ENCODE results near the gene STEAP2.

Gene STEAP2

DNA sequence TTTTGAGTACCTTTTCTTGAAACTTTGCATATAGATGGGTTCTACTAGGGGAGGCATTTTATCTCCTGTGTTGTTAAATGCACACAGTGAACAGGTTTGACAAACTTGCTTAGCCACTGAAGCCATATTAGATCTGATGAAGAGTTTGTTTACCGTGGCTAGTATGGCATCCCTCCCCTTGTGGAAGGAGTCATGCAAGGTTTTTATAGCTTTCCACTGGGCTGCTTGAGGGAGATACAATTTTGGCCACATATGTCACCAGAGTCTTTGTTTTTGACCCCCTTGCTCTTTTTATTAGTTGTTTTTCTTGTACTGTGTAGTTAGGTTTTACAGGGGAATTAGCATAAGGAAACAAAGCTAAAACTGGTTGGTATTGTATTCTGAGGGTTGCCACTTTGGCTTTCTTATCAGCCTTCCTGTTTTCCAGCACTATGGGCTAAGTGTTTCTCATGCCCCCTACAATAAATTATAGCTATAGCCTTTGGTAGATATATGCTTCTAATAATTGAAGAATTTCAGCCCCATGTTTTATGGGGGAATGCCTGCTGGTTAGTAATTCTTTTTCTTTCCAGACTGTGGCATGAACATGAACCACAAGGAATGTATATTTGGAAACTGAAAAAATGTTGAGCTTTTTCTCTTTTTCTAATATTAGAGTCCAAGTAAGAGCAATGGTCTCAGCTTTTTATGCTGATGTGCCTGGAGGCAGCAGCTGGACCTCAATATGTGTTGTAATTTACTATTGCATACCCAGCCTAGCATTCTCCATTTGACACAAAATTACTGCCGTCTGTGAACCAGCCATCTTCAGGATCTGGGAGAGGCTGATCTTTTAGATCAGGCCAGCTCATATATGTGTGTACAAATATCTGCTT lies 18.4 kb upstream of the STEAP2 start:
- no peak for DNase-seq (ENCODE audit: low read depth in 3 of 3, low spot score in 1 of 3)

DNA sequence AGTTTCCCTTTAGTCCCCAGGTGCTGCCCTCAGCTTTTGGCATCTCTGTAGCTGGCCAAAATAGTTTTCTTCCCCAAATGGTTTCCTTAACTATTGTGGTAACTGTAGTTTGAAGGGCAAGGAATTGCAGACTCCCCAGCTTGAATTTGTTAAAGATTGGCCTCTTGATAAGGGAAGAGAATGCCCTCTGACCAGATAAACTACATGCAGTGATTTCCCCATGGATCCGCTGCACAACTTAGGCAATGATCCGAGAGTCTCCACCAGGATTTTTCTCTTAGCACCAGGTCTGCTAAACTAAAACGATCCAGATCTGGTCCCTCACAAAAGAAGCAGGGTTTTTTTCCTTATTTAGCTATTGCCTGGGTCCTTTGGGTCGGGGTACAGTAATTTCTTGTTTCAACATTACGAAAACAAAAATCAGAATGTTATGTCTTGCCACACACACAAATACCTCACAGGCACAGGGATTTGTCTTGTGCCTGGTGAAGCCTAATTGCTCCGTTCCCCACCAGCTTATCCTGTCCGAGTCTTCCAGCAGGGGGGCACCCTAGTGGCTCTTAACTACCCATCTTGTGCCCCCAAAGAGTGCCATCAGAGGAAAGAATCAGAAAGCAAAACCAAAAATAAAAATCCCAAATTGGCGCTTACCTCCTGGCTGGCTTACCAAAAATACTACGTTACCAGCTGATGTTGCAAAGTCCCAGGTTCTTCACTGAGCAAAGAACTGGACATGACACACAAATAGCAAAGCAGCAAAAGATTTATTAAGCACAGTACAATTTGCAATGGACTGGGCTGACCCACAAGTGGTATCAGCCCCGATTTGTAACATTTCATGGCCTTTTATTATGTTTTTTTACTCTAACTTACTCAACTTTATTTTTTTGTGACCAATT lies 16.4 kb upstream of the STEAP2 start:
- no peak for DNase-seq (ENCODE audit: low read depth in 3 of 3, low spot score in 1 of 3)

DNA sequence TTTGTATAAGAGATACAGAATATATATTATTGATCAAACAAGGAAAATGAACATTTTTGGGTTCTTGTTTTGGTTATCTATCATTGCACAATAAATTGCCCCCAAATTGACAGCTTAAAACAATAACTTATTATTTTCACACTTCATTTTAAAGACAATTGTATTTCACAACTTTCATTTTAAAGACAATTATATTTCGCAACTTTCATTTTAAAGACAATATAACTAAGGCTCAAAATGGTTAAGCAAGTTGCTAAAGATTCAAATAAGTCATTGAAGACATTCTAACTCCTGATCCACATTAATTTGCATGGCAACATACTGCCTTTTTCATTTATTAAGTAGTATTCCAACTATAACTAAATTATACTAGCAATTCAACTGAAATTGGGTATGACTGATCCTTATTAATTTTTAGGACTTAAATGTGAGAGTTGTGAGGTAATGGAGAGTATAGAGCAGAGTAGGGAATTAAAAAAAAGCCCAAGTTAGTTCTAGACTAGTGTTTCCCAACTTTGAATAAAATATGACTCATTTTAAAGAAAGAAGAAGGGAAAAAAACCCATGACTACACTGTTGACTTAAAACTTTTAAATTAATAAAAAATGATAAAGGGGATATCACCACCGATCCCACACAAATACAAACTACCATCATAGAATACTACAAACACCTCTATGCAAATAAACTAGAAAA lies 9.9 kb upstream of the STEAP2 start:
- no peak for DNase-seq (ENCODE audit: low read depth in 3 of 3, low spot score in 1 of 3)

DNA sequence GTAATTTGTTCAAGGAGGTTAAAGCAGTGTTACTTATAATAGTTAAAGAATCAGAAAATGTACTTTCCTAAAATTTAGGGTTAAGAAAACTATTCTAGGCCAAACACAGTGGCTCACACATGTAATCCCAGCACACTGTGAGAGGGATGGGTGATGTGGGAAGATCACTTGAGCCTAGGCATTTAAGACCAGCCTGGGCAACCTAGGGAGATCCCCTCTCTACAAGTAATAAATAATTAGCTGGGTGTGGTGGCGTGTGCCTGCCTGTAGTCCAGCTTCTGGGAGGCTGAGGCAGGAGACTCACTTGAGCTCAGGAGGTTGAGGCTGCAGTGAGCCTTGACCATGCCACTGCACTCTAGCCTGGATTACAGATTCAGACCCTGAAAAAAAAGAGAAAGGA lies 3.6 kb upstream of the STEAP2 start:
- no peak for DNase-seq (ENCODE audit: low read depth in 3 of 3, low spot score in 1 of 3)

DNA sequence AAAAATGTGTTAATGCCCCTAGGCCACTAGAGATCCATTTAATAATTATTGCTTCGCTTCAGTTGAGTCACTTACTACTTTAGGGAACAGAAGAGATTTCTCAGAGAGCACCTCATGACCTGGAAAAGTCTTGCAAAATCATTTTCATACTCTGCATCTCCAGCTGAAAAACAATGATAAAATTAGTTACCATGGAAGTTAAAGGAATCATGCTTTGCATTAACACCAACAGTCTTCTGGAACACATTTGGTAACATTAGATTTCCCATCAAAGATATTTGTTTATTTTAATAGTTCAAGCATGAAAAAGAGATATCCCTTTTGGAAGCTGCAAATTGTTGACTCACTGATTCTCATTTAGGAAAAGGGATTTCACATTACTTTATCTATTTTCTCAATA lies 1.8 kb upstream of the STEAP2 start:
- no peak for DNase-seq (ENCODE audit: low read depth in 3 of 3, low spot score in 1 of 3)

DNA sequence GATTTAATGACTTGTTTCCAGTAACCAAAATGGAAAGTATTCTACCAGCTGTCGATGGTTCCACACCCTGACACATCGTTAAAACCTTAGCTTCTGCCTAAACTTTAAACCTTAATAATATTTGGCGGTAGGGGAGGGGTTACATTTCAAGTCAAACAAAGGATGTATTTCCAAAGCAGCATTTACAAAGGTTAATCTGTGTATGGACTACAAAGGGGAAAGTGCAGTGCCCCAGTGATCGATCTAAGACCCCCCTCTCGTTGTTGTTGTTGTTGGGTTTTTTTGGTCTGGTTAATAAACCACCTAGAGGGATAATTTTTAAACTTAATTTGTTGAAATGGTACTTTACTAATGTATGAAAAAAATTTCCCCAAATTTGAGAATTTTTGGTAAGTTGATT lies 1.1 kb upstream of the STEAP2 start:
- DNase-seq (ENCODE audit: low read depth in 3 of 3, low spot score in 1 of 3): no peak

DNA sequence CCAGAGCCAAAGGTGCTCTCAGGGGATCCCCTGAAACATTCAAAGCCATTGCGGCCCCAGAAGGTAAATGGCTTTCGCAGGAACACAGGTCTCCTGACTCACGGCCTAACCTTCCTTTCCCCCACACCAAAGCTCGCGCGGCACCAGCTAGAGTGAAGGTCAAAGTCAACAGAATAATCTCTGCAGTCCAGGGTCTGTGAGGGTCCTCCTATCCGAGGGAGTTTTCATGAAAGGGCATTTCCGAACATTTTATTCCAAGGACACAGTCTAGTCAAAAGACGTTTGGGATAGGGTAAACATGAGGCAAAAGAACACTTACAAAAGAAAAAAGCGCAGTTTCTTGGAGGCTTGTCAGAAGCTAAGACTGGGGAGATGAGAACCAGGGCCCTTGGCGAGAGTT lies 559 bp upstream of the STEAP2 start:
- no peak for DNase-seq (ENCODE audit: low read depth in 3 of 3, low spot score in 1 of 3)

DNA sequence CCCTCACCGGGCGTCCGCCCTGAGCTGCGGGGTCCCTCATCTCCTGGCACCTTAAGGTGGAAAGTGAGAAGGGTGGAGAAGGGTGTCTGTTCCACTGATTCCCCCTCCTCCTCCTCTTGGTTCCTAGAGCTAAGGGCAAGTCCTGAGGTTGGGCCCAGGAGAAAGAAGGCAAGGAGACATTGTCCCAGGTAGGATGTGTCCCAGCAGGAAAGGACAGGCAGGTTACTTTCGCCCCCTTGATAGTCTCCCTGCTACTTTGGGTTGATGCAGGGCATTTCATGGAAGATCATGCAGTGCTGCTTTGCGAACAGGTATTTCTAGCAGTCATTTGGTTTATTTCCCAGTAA lies 582 bp downstream of the STEAP2 start:
- no peak for DNase-seq (ENCODE audit: low read depth in 3 of 3, low spot score in 1 of 3)

DNA sequence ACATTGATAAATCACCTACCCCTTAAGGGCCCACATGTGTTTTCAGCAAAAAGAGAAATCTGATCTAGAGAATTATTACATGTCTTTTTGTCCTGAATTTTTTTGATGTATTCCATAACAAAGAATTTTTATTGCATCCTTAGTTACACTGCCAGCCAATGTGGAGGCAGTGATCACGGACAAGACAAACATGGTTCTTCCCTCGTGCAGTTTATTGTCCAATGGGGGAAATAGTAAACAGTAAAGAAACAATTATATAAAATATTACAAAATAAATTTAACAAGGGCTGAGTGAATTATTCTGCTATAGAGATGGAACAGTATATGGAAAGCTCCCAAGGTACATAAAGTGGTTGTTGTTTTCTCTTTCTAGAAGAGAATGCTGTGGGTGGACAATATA lies 2.0 kb downstream of the STEAP2 start:
- DNase-seq (ENCODE audit: low read depth in 3 of 3, low spot score in 1 of 3): no peak

DNA sequence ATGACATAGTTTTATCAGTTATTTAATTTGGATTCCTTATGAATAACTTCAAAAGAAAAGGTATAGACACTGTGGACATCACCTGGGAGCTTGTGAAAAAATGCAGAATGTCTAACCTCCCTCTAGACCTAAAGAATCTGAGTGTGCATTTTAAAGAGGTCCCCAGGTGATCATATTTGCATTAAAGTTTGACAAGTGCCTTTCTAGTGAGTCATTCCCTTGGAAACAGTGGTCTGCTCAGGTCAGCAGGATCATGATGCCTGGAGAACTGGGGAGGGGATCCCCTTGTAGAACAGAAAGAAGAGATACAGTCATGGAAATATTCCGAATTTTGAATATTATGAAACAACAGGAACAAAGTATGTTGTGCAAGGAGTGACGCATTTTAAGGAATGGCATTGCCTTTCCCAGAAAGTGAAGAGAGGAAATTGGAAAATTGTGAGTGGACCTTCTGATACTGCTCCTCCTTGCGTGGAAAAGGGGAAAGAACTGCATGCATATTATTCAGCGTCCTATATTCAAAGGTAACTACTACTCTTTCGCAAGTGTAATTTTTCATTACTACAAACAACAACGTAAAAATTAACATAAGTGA lies 4.6 kb downstream of the STEAP2 start:
- no peak for DNase-seq (ENCODE audit: low read depth in 3 of 3, low spot score in 1 of 3)

DNA sequence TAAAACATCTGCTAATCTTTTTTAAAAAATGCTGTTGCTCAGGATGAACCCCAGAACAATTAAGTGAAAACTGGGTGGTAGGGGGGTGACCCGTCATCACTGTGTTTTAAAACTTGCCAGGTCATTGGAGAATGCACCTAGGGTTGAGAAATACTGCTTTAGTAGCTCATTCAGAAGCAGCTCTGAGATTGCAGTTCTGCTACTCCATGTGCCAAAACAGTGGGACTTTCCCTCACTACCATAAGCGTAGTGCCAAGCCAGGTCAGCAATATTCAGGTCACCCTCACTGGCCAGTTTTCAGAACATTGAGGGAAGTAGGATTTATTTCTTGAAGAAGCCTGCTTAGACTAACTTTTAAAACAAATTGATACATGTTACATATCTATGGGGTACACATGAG lies 5.2 kb downstream of the STEAP2 start:
- no peak for DNase-seq (ENCODE audit: low read depth in 3 of 3, low spot score in 1 of 3)

DNA sequence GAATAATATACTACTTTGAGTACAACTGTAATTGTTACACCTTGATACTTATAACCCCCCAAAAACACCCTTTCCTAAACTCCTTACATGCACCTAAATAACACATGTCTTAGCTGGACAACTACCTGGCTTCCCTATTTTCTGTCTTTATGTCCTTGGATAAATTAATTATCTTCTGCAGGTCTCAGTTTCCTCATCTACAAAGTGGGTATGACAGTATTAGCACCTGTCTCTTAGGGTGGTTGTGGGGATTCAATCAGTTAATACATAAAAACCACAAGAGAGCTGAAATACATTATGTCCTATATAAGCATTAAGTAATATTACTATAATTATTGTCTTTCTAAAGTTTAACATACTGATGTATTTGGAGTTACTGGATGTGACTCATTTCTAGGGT lies 10.8 kb downstream of the STEAP2 start:
- no peak for DNase-seq (ENCODE audit: low read depth in 3 of 3, low spot score in 1 of 3)

DNA sequence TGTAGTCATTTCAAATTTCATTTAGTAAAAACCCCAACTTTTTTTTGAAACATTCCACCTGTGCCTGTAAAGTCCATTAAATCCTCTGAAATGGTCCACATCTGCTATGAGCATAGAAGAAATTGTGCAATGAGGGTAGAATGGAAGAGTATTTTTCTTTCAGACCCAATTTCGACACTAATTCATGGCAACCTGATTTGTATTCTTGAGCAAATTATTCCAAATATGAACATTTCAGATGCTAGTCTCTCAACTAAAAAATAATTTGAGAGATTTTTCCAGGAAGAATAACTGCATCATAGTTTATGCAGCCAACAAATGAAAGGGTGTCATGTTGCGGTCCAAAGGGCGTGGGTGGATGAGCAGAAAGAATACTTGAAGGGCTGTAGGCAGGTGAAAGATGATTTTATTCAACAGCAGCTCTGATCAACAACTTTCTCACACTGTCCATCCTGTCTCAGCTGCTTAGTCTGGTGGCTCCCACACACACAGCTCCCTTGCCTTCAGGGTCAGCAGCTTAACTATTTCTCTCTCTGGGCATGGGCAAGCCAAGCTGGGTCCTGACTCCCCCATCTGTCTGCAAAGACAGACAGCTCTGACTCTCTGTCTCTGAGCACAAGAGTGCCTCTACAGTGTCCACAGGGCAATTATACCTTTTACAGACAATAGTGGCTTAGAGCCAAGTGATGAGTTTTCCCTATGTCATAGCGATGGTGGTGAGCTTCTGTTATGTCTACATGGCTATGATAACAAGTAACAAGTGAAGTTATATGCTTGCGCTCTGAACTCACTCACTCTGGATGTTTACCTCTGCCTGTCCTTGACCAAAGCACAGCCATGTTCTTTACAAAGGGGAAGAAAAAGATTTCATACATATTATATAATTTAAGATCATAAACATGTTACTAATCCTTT lies 11.5 kb downstream of the STEAP2 start:
- no peak for DNase-seq (ENCODE audit: low read depth in 3 of 3, low spot score in 1 of 3)

DNA sequence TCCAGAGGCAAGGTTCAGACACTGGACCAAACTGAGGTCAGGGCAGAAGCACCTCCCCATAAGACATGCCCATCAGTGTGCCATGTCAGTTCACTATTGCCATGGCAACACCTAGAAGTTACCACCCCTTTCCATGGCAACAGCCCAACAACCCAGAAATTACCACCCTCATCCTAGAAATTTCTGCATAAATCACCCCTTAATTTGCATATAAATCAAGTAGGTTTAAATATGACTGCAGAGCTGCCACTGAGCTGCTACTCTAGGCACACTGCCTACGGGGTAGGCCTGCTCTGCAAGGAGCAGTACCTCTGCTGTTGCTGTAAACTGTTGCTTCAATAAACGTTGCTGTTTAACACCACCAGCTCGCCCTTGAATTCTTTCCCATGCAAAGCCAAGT lies 12.7 kb downstream of the STEAP2 start:
- DNase-seq (ENCODE audit: low read depth in 3 of 3, low spot score in 1 of 3): no peak

DNA sequence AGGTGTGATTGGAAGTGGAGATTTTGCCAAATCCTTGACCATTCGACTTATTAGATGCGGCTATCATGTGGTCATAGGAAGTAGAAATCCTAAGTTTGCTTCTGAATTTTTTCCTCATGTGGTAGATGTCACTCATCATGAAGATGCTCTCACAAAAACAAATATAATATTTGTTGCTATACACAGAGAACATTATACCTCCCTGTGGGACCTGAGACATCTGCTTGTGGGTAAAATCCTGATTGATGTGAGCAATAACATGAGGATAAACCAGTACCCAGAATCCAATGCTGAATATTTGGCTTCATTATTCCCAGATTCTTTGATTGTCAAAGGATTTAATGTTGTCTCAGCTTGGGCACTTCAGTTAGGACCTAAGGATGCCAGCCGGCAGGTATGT lies 13.6 kb downstream of the STEAP2 start:
- no peak for DNase-seq (ENCODE audit: low read depth in 3 of 3, low spot score in 1 of 3)

DNA sequence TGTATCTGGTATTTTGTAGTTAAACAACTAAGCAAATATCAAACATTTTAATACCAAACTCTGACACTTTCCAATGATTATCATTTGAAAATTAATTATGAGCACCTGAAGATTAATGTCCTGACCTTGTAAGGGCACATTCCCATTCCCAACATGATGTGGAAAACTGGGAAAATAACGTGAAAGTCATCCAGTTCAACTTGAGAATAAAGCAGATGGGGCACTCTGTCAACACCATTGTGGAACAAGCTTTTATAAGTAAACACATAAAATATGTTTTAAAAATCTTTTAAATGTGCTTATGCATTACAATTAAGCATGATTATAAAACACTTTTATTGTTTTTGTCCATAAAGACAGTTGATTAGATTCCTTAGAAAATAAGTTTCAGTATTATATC lies 14.1 kb downstream of the STEAP2 start:
- no peak for DNase-seq (ENCODE audit: low read depth in 3 of 3, low spot score in 1 of 3)

DNA sequence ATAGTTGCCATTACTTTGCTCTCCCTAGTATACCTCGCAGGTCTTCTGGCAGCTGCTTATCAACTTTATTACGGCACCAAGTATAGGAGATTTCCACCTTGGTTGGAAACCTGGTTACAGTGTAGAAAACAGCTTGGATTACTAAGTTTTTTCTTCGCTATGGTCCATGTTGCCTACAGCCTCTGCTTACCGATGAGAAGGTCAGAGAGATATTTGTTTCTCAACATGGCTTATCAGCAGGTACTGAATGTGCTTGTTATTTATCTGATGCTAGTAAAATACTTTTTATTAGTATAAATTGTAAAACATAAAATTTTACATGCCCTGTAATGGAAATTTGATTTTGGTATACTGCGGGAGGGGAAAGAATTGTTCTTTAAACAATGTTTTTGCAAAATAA lies 15.7 kb downstream of the STEAP2 start:
- no peak for DNase-seq (ENCODE audit: low read depth in 3 of 3, low spot score in 1 of 3)

DNA sequence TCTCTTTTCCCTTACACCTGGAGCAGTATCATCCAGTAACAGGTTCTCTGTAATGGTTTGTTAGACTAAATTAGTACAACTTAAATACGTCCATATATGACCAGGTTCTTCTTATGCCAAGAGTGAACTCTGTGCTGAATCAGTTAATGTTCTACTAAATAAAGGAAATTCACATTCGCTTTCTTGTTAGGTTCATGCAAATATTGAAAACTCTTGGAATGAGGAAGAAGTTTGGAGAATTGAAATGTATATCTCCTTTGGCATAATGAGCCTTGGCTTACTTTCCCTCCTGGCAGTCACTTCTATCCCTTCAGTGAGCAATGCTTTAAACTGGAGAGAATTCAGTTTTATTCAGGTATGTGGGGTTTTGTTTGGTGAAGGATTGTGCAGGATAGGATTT lies 18.1 kb downstream of the STEAP2 start:
- DNase-seq (ENCODE audit: low read depth in 3 of 3, low spot score in 1 of 3): no peak

DNA sequence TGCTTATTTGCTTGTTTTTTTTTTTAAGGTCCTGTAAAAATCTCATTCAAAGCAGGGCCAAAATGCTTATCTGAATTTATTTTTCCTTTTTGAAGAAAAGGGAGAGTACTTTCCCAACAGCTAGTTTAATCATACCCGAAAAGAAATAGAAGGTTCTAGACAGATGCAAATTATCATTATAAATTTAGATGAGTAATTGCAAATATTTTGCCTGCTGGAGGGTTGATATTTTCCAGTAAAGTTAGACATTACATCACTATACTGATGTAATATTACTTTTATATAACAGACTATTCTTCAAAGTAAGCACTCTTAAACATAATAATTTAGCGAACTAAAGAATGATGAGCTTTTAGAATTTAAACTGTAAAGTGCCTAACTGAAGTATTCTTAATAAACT lies 19.3 kb downstream of the STEAP2 start:
- no peak for DNase-seq (ENCODE audit: low read depth in 3 of 3, low spot score in 1 of 3)

DNA sequence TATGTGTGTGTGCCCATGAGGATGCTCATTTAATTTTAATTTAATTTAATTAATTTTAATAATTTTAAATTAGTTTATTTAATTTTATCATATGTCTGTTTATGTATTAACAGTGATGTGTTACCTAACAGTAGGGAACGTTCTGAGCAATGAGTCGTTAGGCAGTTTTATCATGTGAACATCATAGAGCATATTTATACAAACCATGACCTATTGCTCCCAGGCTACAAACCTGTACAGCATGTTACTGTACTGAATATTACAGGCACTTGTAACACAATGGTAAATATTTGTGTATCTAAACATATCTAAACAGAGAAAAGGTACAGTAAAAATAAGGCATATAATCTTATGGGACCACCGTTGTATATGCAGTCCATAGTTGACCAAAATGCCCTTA lies 19.8 kb downstream of the STEAP2 start:
- no peak for DNase-seq (ENCODE audit: low read depth in 3 of 3, low spot score in 1 of 3)

Data from stimulated activated CD4-positive, alpha-beta T cell treated with anti-CD3 and anti-CD28 coated beads, TNF-alpha, amount 100 ng/mL, for 1 hour (primary cell).